ENCODE data around the gene PAOX. TPM values are rescaled to one million over a fixed set of nuclear protein-coding genes. Genes with fewer than 3 reads are reported as not detected.

The PAOX gene
- total RNA-seq, 1 experiment from 2014 or later, result 6.7 TPM

DNA sequence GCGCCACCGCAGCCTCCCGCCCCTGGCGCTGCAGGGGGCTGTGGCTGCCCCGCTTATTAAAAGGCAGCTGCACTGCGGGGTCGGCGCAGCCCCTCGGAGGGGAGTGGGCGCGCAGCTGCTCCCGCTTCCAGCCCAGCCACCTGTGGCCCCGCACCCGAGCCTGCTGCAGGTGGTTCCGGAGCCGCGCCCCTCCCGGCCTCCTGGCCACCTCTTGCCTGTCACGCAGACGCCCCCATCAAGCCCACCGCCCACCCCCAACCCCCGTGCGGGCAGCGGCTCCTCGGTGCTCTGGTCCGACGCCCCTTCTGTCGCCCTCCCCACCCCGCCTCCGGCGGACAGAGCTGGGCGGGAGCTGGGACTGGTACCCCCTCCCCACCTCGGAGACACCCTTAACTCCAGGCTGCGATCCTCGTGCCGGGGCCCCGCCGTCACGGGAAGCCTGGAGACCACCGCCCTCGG is 42.9 kb upstream of the PAOX start:
- Histone ChIP-seq H3K4me3 (ENCODE audit: low read depth, low read length) (peak overlapping the region; percentile 31), H3K36me3 (ENCODE audit: control insufficient read depth, insufficient read depth, low read length) (no peaks in the 10 kb centered on the region), H3K4me1 (peaks cover 22% of the 10 kb centered on the region), H3K9me3 (peaks cover 29% of the 10 kb centered on the region), H3K27me3 (replicated peaks; ENCODE audit: control insufficient read depth, insufficient read depth, low read length) (peaks cover 7% of the 10 kb centered on the region)
- Mint-ChIP-seq H3K36me3 (ENCODE audit: insufficient read depth, unreplicated experiment) (peaks cover 6% of the 10 kb centered on the region), H3K27me3 (ENCODE audit: insufficient read depth, unreplicated experiment) (peaks cover 27% of the 10 kb centered on the region), H3K4me3 (ENCODE audit: unreplicated experiment) (no peak overlapping the region), H3K4me1 (ENCODE audit: low read depth, unreplicated experiment) (no peaks in the 10 kb centered on the region), H3K27ac (ENCODE audit: unreplicated experiment) (no peak overlapping the region), H3K9me3 (ENCODE audit: unreplicated experiment) (no peaks in the 10 kb centered on the region)
- ChIA-PET CTCF (interaction anchor here (0.9 kb wide), 1 partner anchor 13 kb away, joined by 8 read pairs; no protein-coding TSS in a partner anchor), POLR2A (interaction anchor here (0.9 kb wide), 1 partner anchor 22 kb away, joined by 3 read pairs; the partner anchor contains the start of gene FUOM)
- DNase-seq, result no peak
- TF ChIP-seq CTCF (IDR thresholded peaks at IDR 0.05; ENCODE audit: insufficient read depth in 1 of 2, low read depth in 1 of 2, low read length in 1 of 2, severe bottlenecking in 1 of 2, unreplicated experiment in 1 of 2), result no peak
- BruUV-seq (replicated peaks), result no TSS peak
- intact Hi-C loops (cut with micrococcal nuclease; ENCODE audit: unreplicated experiment), result no loop called here

DNA sequence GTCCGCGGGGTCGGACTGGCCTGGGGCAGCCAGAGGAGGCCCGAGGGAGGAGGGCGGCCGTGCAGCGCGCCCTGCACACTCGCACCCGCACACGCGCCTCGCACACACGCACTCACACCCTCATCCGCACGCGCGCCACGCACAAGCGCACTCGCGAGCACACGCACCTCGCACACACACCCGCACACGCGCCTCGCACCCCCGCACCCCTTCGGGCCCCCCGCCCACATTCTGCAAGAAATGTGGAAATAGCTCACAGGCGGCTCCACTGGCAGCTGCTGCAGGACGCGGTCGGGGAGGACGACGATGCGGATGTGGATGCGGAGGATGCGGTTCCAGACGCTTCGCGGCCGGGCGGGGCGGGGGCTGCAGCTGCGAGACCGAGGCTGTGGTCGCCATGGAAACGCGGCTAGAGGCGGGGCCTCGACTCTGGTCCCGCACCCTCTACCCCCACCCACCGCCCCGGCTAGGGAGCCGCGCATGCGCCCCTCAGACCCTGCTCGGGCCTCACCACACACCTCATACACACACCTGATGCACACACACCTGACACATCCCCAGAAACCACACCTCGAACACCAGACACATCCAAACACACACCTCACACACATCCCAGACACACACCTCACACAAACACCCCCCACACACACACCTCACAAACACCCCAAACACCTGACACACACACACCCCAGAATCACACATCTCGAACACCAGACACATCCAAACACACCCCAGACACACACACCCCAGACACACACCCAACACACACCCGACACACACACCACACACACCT is 42.3 kb upstream of the PAOX start, which contains the start of gene CALY:
CALY (minus strand) TSS at position 320 of the 793 bp plus-strand sequence. CDS start 7,907 bp downstream, outside the sequence.
- DNase-seq, result peak; percentile 80 to 84
- TF ChIP-seq CTCF (IDR thresholded peaks at IDR 0.05; ENCODE audit: insufficient read depth in 1 of 2, low read depth in 1 of 2, low read length in 1 of 2, severe bottlenecking in 1 of 2, unreplicated experiment in 1 of 2), result no peak
- Histone ChIP-seq H3K9me3 (peaks cover 29% of the 10 kb centered on the region), H3K27me3 (replicated peaks; ENCODE audit: control insufficient read depth, insufficient read depth, low read length) (peaks cover 7% of the 10 kb centered on the region), H3K36me3 (ENCODE audit: control insufficient read depth, insufficient read depth, low read length) (no peaks in the 10 kb centered on the region), H3K4me3 (ENCODE audit: low read depth, low read length) (peak within 1 kb of the TSS; percentile 31), H3K4me1 (peaks cover 22% of the 10 kb centered on the region)
- ChIA-PET POLR2A (interaction anchor here (0.9 kb wide), 1 partner anchor 21 kb away, joined by 3 read pairs; the partner anchor contains the start of gene FUOM), CTCF (interaction anchor here (0.9 kb wide), 1 partner anchor 13 kb away, joined by 8 read pairs; no protein-coding TSS in a partner anchor)
- Mint-ChIP-seq H3K27ac (ENCODE audit: unreplicated experiment) (no peak within 1 kb of the TSS), H3K4me3 (ENCODE audit: unreplicated experiment) (peak within 1 kb of the TSS; percentile 64), H3K27me3 (ENCODE audit: insufficient read depth, unreplicated experiment) (peaks cover 23% of the 10 kb centered on the region), H3K4me1 (ENCODE audit: low read depth, unreplicated experiment) (no peaks in the 10 kb centered on the region), H3K36me3 (ENCODE audit: insufficient read depth, unreplicated experiment) (peaks cover 6% of the 10 kb centered on the region), H3K9me3 (ENCODE audit: unreplicated experiment) (no peaks in the 10 kb centered on the region)
- intact Hi-C loops (cut with micrococcal nuclease; ENCODE audit: unreplicated experiment), result no loop called here
- BruUV-seq (replicated peaks), result no TSS peak

- intact Hi-C loops (cut with micrococcal nuclease; ENCODE audit: unreplicated experiment), result no loop called here
- H3K27me3 Mint-ChIP-seq (ENCODE audit: insufficient read depth, unreplicated experiment), result peaks cover 18% of the 10 kb centered on the region
- Histone ChIP-seq H3K4me1 (peaks cover 22% of the 10 kb centered on the region), H3K36me3 (ENCODE audit: control insufficient read depth, insufficient read depth, low read length) (no peaks in the 10 kb centered on the region), H3K4me3 (ENCODE audit: low read depth, low read length) (no peak overlapping the region), H3K9me3 (peaks cover 29% of the 10 kb centered on the region), H3K27me3 (replicated peaks; ENCODE audit: control insufficient read depth, insufficient read depth, low read length) (peaks cover 4% of the 10 kb centered on the region)
- DNase-seq, result no peak
- H3K36me3 Mint-ChIP-seq (ENCODE audit: insufficient read depth, unreplicated experiment), result peaks cover 6% of the 10 kb centered on the region
- H3K9me3 Mint-ChIP-seq (ENCODE audit: unreplicated experiment), result no peaks in the 10 kb centered on the region
- ChIA-PET POLR2A (no interaction called here), CTCF (no interaction called here)
- TF ChIP-seq CTCF (IDR thresholded peaks at IDR 0.05; ENCODE audit: insufficient read depth in 1 of 2, low read depth in 1 of 2, low read length in 1 of 2, severe bottlenecking in 1 of 2, unreplicated experiment in 1 of 2), result no peak
- no peak overlapping the region for H3K27ac Mint-ChIP-seq (ENCODE audit: unreplicated experiment)
- no peak overlapping the region for H3K4me3 Mint-ChIP-seq (ENCODE audit: unreplicated experiment)
- BruUV-seq (replicated peaks), result no TSS peak
- H3K4me1 Mint-ChIP-seq (ENCODE audit: low read depth, unreplicated experiment), result no peaks in the 10 kb centered on the region
Measured at GRCh38 chr10:133337370-133337725, 41.7 kb upstream of the PAOX start.
